ENCODE measurements around the gene ACOT8.
A peak's percentile ranks its signal among the peaks of the same experiment; 100 is the strongest.
"Not testable (repeated sequence)": the region's sequence is repeated elsewhere in the genome, so short reads cannot be mapped to it uniquely, and the experiment has no call there.

Gene ACOT8

DNA sequence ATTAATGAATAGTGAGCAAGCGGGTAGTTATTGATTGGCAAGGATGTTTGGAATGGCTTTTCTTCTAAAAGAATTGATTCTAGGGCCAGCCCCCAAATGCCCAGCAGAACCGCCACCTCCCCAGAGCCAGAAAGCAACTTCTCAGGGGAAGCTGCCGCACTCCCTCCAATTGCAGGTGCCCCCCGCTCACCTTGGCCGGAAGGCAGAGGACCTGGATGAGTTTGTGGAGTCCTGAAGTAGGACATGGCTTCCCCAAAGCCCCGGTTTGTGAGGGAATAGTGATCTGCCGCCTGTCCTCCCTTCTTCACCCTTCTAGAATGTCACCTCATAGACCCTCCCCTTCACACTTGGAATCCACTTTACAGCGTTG is 30.1 kb upstream of the ACOT8 start, which contains the start of gene SPATA25:
Gene SPATA25 (minus strand): TSS at position 277 of the 370 bp plus-strand sequence. CDS start 32 bp downstream, at position 245.
- no peak for DNase-seq (ENCODE audit: low spot score)

GRCh38 chr20:45886590-45887345 is 29.6 kb upstream of the ACOT8 start:
- no peak for DNase-seq (ENCODE audit: low spot score)

DNA sequence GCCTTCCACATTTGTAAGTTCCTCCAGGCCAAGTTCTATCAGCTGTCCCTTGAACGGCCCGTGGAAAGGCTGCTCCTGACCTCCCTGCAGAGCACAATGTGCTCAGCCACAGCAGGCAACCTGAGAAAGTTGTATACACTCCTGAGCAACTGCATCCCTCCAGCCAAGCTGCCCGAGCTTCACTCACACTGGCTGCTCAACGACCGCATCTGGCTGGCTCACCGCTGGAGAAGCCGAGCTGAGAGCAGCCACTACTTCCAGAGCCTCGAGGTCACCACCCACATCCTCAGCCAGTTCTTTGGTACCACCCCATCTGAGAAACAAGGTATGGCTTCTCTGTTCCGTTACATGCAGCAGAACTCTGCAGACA is 25.9 kb upstream of the ACOT8 start:
- no peak for DNase-seq (ENCODE audit: low spot score)

DNA sequence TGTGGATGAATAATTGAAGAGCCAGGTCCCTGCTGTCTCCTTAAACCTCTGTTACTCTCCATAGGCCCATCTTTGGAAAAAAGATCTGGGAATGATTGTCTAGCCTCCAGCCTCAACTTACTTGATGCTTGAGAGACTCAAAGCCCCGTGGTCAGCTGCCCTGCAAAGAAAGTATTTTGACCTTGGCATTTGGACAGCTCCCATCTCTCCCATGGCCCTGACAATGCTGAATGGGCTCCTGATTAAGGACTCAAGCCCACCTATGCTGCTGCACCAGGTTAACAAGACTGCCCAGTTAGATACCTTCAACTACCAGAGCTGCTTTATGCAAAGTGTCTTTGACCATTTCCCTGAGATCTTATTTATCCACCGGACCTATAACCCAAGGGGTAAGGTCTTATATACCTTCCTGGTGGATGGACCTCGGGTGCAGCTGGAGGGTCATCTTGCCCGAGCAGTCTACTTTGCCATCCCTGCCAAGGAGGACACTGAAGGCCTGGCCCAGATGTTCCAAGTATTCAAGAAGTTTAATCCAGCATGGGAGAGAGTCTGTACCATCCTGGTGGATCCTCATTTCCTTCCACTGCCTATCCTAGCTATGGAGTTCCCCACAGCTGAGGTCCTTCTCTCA is 25.4 kb upstream of the ACOT8 start:
- no peak for DNase-seq (ENCODE audit: low spot score)

DNA sequence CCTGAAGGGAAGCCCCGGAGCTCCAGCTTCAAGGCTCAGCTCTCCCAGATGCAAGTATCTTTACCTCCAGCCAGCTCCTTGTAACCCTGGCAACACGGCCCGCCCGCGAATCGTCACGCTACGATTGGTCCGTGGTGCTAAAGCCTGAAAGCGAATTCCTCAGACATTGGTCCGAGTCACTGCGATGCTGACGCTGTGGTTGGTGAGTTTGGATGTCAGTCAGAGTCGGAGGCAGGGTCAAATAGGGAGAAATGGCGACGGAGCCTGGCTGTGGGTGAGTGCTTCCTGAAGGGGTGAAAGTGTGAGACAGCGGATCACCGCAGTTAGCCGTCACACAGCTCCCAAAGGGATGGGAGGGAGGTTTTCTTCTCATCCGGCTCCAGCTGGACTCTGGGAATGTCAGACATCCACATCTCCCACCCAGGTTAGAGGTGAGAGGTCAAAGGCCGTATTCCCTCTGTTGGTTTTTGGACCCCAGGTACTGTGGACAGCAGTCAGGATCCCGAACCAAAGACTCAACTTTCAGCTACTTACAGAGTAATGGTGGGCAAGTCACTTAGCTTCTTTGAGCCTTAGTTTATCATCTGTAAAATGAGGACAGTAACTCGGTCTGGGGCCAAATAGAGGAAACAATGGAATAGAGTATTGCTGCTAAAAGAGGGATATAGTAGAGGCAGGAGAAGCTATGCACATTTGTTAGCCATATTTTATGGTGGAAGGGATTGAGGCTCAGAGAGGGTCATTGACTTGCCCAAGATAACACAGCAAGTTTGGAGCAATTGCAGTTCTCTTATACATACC is 24.0 kb upstream of the ACOT8 start, which contains the start of gene ZSWIM1:
Gene ZSWIM1 (plus strand): TSS at position 240 of the 801 bp plus-strand sequence. CDS start 1,366 bp downstream, outside the sequence.
- peak; percentile 100 for DNase-seq (ENCODE audit: low spot score)

DNA sequence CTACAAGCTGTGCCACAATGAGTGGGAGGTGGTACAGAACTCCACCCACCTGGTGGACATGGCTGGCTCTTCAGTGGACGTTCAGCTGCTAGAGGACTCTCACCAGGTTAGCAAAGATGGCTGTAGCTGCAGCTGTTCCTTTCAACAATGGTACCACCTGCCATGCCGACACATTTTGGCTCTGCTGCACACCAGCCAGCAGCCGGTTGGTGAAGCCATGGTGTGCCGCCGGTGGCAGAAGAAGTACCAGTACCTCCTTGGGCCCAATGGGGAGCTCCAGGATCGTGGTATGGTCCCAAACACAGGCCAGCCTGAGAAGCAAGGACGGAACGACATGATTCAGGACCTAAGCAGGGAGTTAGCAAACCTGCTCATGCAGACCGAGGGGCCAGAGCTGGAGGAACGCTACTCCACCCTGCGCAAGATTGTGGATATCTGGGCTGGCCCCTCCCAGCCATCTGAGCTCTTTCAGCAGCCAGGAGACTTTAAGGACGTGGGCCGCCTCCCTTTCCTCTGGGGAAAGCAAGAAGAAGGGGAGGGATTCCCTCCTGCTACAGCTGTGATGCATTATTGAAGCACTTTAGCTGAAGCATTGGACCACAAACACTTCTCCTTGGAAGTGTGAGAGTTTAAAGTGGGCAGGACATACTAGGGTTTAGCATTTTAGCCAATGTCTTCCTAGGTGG is 21.0 kb upstream of the ACOT8 start:
- no peak for DNase-seq (ENCODE audit: low spot score)

GRCh38 chr20:45874576-45874975 is 17.4 kb upstream of the ACOT8 start:
- DNase-seq (ENCODE audit: low spot score): no peak

DNA sequence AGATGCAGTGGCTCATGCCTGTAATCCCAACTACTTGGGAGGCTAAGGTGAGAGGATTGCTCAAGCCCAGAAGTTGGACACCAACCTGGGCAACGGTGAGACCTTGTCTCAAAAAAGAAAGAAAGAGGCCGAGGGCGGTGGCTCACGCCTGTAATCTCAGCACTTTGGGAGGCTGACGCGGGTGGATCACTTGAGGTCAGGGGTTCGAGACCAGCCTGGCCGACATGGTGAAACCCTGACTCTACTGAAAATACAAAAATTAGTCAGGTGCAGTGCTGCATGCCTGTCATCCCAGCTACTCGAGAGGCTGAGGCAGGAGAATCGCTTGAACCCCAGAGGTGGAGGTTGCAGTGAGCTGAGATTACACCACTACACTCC is 16.9 kb upstream of the ACOT8 start:
- not testable (repeated sequence) for DNase-seq (ENCODE audit: low spot score)

DNA sequence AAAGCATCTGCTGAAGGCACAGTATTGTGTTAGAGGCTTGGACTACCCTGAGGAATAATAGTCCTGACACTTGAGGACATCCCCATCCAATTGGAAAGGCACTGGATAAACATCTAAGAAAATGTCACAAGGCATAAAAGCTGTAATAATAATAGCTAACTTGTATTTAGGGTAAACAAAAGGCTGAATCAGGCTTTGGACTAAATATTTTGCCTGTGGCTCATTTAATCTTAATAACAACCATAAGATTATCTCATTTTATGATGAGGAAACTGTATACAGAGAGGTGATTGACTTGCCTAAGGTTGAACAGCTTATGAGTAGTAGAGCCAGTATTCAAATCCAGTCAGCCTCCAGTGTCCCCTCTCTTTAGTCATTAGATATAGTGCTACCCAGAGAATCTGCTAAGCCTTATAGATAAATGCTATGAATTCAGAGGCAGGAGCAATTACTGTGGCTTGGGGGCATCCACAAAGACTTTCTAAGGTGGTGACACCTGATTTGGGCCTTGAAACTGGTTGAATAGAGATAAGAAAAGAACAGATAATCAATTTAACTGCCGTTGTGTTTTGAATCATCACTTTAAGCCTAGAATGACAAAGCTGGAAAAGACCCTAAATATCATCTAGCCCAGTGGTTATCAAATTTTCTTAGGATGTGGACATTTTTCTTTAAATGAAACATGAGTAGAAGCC is 16.4 kb upstream of the ACOT8 start:
- DNase-seq (ENCODE audit: low spot score): no peak

GRCh38 chr20:45872626-45873025 is 15.4 kb upstream of the ACOT8 start:
- DNase-seq (ENCODE audit: low spot score): no peak

DNA sequence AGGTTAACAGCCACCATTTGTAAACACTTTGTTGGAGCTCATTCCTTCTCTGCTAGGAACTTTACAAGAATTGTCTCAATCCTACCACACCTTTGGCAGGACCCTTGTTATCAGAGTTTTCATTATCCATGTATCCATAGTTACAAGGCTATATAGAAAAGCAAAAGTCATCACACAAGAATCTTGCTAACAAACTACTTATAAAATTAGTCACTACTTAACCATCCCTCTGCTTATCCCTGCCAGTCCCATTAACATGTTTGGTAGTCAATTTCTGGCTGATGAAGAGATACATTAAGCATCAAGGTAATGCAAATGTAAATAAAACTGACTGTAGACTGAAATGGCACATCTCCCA is 10.6 kb upstream of the ACOT8 start:
- DNase-seq (ENCODE audit: low spot score): no peak

DNA sequence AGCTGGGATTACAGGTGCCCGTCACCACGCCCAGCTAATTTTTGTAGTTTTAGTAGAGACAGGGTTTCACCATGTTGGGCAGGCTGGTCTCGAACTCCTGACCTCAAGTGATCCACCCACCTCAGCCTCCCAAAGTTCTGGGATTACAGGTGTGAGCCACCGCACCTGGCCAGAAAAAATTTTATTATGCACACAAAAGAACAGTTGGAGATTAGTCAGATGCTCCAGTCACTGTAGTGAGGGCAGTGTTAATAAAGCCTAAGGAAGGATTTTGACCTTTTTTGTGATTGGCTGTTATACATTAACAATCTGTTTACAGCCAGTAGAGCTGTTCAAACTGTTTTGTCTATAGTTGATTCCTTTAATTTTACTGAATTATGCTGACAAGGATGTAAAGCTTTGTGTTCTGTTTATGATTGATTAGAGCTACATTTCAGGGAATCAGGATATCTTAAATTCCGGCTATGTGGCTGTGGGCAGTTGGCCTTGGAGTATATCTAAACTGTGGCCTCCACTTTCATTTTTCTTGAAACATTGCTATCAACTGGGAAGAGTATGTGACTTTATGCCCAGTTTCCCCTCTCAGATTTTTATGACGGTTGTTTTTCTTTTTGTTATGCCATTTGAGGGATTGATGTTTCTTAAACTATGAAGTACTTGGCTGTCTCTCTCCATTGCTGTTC is 10.1 kb upstream of the ACOT8 start:
- no peak for DNase-seq (ENCODE audit: low spot score)

GRCh38 chr20:45866454-45866853 is 9.3 kb upstream of the ACOT8 start:
- DNase-seq (ENCODE audit: low spot score): no peak

GRCh38 chr20:45863543-45864470 is 6.6 kb upstream of the ACOT8 start:
- no peak for DNase-seq (ENCODE audit: low spot score)

- no peak for DNase-seq (ENCODE audit: low spot score)
Measured at GRCh38 chr20:45861221-45862075, 4.3 kb upstream of the ACOT8 start.

DNA sequence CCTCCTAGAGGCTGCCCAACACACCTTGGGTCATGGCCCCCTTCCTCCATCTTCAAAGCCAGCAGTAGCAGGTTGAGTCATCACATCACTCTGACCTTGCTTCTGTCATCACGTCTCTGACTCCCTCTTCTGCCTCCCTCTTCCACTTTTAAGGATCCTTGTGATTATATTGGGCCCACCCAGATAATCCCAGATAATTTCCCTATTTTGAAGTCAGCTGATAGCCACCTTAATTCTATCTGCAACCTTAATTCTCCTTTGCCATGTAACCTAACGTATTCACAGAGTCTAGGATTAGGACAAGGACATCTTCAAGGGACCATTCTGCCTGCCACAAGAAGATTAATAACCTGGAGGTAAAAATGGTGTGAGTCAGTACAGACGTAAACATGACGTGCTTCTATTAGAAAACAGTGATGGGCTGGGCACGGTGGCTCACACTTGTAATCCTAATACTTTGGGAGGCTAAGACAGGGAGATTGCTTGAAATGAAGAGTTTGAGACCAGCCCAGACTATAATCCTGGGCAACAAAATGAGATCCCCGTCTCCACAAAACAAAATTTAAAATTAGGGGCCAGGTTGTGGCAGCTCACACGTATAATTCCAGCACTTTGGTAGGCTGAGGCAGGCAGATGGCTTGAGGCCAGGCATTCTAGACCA is 3.5 kb upstream of the ACOT8 start:
- no peak for DNase-seq (ENCODE audit: low spot score)

DNA sequence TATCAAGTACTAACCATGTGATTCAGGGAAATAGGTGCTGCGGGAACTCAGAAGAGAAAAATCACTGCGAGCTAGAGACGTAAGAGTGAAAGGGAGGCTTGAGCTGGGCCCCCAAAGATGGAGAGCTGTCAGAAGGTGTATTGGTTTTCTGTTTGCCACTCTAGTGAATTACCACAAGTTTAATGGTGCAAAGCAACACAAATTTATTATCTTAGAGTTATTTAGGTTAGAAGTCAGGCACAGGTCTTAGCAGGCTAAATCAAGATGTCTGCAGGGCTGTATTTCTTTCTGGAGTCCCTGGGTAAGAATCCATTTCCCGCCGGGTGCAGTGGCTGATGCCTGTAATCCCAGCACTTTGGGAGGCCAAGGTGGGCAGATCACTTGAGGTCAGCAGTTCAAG is 2.7 kb upstream of the ACOT8 start:
- DNase-seq (ENCODE audit: low spot score): no peak

- DNase-seq (ENCODE audit: low spot score): no peak
Measured at GRCh38 chr20:45857882-45858216, 657 bp upstream of the ACOT8 start.

DNA sequence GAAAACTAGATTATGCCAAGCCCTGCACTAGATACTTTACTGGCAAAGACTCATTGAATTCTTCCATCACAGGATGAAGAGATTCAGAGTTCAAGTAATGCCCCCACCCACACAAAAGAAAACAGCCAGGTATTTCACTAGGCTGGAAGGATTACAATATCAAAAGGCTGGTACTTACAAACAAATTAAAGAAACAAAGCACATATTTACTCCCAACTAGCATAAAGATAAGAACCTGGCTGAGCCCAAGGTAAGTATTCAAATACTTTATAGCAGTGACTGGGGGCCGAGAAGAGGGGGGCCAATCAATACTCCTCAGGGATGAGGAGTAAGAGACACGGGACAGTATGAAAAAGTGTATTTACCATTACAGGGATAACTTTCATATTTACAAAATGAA is 3.7 kb downstream of the ACOT8 start:
- DNase-seq (ENCODE audit: low spot score): no peak

Measured in Ammon's horn (tissue), 1 donor.